ENCODE data around the gene CD1D.

CD1D gene

DNA sequence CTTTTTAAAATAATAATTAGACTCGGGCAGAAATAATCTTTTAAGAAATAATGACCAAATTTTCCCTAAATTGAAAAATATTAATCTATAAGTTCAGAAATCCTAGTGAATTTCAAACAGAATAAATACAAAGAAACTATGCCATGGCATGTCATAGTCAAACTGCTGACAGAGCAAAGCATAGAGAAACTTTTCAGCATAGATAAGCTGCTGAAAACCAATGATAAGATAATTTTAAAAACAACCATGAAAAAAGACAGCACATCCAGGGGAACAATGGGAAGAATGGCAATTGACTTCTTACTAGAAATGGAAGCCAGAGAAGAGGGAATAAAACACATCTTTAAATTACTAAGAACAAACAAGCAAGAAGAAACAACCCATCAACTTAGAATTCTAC lies 19.8 kb downstream of the CD1D start:
- Histone ChIP-seq H3K36me3 (replicated peaks; ENCODE audit: low read depth, low read length) (no peaks in the 10 kb centered on the region), H3K4me1 (ENCODE audit: low read length) (peaks cover 15% of the 10 kb centered on the region), H3K27ac (ENCODE audit: low read length) (no peak overlapping the region), H3K4me2 (ENCODE audit: low read length) (no peak overlapping the region), H3K9me3 (ENCODE audit: insufficient read depth, low read length) (no peaks in the 10 kb centered on the region), H3K27me3 (ENCODE audit: low read depth, low read length) (no peaks in the 10 kb centered on the region), H3K4me3 (ENCODE audit: low read length) (no peak overlapping the region), H2AFZ (ENCODE audit: low read depth, low read length) (no peak overlapping the region), H3K9ac (ENCODE audit: low read length) (no peak overlapping the region), H4K20me1 (ENCODE audit: insufficient read depth, low read length) (no peaks in the 10 kb centered on the region), H3K79me2 (ENCODE audit: low read length) (no peaks in the 10 kb centered on the region)
- TF ChIP-seq EZH2phosphoT487 (IDR thresholded peaks at IDR 0.05; ENCODE audit: low read depth): no peak
- TF ChIP-seq, protein P1, sequence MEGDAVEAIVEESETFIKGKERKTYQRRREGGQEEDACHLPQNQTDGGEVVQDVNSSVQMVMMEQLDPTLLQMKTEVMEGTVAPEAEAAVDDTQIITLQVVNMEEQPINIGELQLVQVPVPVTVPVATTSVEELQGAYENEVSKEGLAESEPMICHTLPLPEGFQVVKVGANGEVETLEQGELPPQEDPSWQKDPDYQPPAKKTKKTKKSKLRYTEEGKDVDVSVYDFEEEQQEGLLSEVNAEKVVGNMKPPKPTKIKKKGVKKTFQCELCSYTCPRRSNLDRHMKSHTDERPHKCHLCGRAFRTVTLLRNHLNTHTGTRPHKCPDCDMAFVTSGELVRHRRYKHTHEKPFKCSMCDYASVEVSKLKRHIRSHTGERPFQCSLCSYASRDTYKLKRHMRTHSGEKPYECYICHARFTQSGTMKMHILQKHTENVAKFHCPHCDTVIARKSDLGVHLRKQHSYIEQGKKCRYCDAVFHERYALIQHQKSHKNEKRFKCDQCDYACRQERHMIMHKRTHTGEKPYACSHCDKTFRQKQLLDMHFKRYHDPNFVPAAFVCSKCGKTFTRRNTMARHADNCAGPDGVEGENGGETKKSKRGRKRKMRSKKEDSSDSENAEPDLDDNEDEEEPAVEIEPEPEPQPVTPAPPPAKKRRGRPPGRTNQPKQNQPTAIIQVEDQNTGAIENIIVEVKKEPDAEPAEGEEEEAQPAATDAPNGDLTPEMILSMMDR (IDR thresholded peaks at IDR 0.05; ENCODE audit: low read depth, low read length): no peak

- Histone ChIP-seq H3K9ac (ENCODE audit: low read length) (peak overlapping the region; percentile 25; the same call in 1 of the 2 replicates), H4K20me1 (ENCODE audit: insufficient read depth, low read length) (no peaks in the 10 kb centered on the region), H3K4me3 (ENCODE audit: low read length) (peak overlapping the region; percentile 72), H3K79me2 (ENCODE audit: low read length) (no peaks in the 10 kb centered on the region), H3K36me3 (replicated peaks; ENCODE audit: low read depth, low read length) (no peaks in the 10 kb centered on the region), H3K9me3 (ENCODE audit: insufficient read depth, low read length) (no peaks in the 10 kb centered on the region), H3K4me1 (ENCODE audit: low read length) (peaks cover 11% of the 10 kb centered on the region), H3K27ac (ENCODE audit: low read length) (no peak overlapping the region), H2AFZ (ENCODE audit: low read depth, low read length) (peak overlapping the region; percentile 77), H3K4me2 (ENCODE audit: low read length) (peak overlapping the region; percentile 80), H3K27me3 (ENCODE audit: low read depth, low read length) (no peaks in the 10 kb centered on the region)
- TF ChIP-seq, protein P1 (IDR thresholded peaks at IDR 0.05; ENCODE audit: low read depth, low read length): peak; percentile 98
- no peak for TF ChIP-seq EZH2phosphoT487 (IDR thresholded peaks at IDR 0.05; ENCODE audit: low read depth)
Measured at GRCh38 chr1:158203693-158204457, 23.2 kb downstream of the CD1D start.

DNA sequence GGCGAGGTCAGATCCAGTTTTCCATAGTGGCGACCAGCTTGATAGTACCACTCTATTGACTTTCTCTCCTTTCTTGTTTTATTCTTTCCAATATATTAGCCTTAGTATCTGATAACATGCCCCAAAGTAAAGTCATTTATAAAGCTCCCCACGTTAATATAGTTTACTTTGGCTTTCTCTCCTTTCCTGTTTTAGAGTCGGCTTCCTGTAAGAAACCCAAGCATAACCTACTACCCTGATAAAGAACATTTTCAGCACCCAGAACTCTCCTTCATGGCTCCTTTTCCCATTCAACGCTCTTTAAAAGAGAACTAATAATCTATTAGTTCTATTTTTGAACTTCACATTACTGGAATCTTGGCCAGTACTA lies 23.7 kb downstream of the CD1D start:
- Histone ChIP-seq H3K4me2 (ENCODE audit: low read length) (peak overlapping the region; percentile 80), H2AFZ (ENCODE audit: low read depth, low read length) (peak overlapping the region; percentile 10; the same call in 1 of the 2 replicates), H3K79me2 (ENCODE audit: low read length) (no peaks in the 10 kb centered on the region), H3K9me3 (ENCODE audit: insufficient read depth, low read length) (no peaks in the 10 kb centered on the region), H3K27me3 (ENCODE audit: low read depth, low read length) (no peaks in the 10 kb centered on the region), H4K20me1 (ENCODE audit: insufficient read depth, low read length) (no peaks in the 10 kb centered on the region), H3K9ac (ENCODE audit: low read length) (no peak overlapping the region), H3K27ac (ENCODE audit: low read length) (no peak overlapping the region), H3K4me1 (ENCODE audit: low read length) (peaks cover 11% of the 10 kb centered on the region), H3K4me3 (ENCODE audit: low read length) (no peak overlapping the region), H3K36me3 (replicated peaks; ENCODE audit: low read depth, low read length) (no peaks in the 10 kb centered on the region)
- TF ChIP-seq, protein P1 (IDR thresholded peaks at IDR 0.05; ENCODE audit: low read depth, low read length): no peak
- no peak for TF ChIP-seq EZH2phosphoT487 (IDR thresholded peaks at IDR 0.05; ENCODE audit: low read depth)

- H3K4me1 ChIP-seq (ENCODE audit: low read length): peaks cover 8% of the 10 kb centered on the region
- H3K4me3 ChIP-seq (ENCODE audit: low read length): no peak overlapping the region
Measured at GRCh38 chr1:158208586-158209116, 28.0 kb downstream of the CD1D start.

More at GRCh38 chr1:158208586-158209116, 28.0 kb downstream of the CD1D start:
- H3K4me2 ChIP-seq (ENCODE audit: low read length): no peak overlapping the region
- no peaks in the 10 kb centered on the region for H4K20me1 ChIP-seq (ENCODE audit: insufficient read depth, low read length)
- no peaks in the 10 kb centered on the region for H3K79me2 ChIP-seq (ENCODE audit: low read length)
- H2AFZ ChIP-seq (ENCODE audit: low read depth, low read length): no peak overlapping the region
- H3K9me3 ChIP-seq (ENCODE audit: insufficient read depth, low read length): no peaks in the 10 kb centered on the region
- no peak overlapping the region for H3K27ac ChIP-seq (ENCODE audit: low read length)
- H3K36me3 ChIP-seq (replicated peaks; ENCODE audit: low read depth, low read length): no peaks in the 10 kb centered on the region
- H3K9ac ChIP-seq (ENCODE audit: low read length): no peak overlapping the region
- TF ChIP-seq, protein P1 (IDR thresholded peaks at IDR 0.05; ENCODE audit: low read depth, low read length): no peak
- no peak for TF ChIP-seq EZH2phosphoT487 (IDR thresholded peaks at IDR 0.05; ENCODE audit: low read depth)
- no peaks in the 10 kb centered on the region for H3K27me3 ChIP-seq (ENCODE audit: low read depth, low read length)
